ENCODE measurements around the gene HCRT. TPM values are rescaled to one million over a fixed set of nuclear protein-coding genes. Genes with fewer than 3 reads are reported as not detected.

HCRT gene
- polyA plus RNA-seq, 2 of the 4 experiments (the other 2 are of a cell fraction), result 0.18 TPM; not detected in 1

DNA sequence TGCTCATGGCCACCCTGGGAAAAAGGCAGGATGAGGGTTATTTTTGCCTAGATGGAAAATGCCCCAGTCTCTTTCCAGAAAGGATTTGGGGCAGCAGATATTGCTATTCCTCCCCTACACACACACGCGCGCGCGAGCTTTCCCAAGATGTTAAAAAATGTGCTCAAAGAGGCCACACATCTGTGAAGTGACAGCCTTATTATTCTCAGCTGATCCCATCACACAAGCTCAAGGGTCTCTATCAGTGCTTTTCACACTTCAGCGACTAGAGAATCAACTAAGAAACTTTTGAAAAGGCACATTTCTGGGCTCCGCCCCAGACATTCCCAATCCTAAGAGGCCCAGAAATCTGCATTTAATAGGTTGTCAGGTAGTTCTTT is 24.7 kb downstream of the HCRT start:
- H3K4me3 ChIP-seq, result no peak overlapping the region
- ATAC-seq, result no peak
- DNase-seq (ENCODE audit: low read depth in 1 of 2, low spot score in 1 of 2), result no peak
- no peak overlapping the region for H3K27ac ChIP-seq
- H3K4me1 ChIP-seq, result peaks cover 2% of the 10 kb centered on the region; the same call in 1 of the 3 replicates
- WGBS (ENCODE audit: missing lambda C conversion rate), result 96% methylated on average over 7 of the region's 7 CpGs
- TF ChIP-seq NPAS2 (CRISPR knock-in tag; IDR thresholded peaks at IDR 0.05; ENCODE audit: borderline replicate concordance) (no peak), KDM5A (IDR thresholded peaks at IDR 0.05) (no peak)
- no peak overlapping the region for H3K4me2 ChIP-seq
- no peaks in the 10 kb centered on the region for H3K9me3 ChIP-seq
- ChIA-PET POLR2A (no interaction called here), CTCF (interaction anchor here (0.5 to 2.3 kb wide), 5 partner anchors 8 to 62 kb away, joined by 3 to 6 read pairs (median 4); partner anchors contain the start of gene HCRT)
- no peak for FAIRE-seq

DNA sequence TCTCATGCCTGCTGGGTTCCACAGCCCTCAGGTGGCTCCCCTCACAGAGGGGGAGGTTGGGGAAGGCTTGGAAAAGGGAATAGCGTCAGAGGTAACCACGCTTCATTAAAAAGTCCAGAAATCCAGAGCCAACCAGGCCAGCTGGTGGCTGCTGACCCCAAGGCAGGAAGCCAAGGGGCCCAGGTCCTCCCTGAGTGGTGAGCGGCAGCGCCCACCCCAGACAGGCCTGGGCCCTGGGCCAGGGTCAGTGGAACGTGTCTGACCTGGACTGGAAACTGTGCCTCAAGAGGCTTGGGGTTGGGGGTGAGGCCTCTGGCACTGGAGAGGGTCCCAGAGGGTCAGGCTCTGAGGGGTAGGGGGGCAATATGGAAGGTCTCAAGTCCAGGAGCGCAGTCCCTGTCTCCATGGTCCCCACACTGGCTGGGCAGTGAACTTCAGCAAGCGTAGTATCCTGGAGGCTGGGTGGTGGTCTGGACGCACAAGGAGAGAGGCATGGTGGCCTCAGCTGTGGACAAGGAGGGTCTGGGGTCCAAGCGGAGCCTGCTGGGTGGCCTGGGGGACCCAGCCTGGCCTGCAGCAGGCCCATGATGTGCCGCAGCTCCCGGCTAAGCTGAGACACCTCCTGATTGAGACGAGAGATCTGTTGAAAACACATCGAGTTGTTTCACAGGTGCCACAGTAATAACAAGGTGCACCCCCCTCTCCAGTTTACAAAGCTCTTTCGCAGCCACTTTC is 25.3 kb downstream of the HCRT start:
- Histone ChIP-seq H3K4me1 (peaks cover 5% of the 10 kb centered on the region; the same call in 1 of the 3 replicates), H3K27ac (no peak overlapping the region), H3K4me3 (no peak overlapping the region), H3K9me3 (no peaks in the 10 kb centered on the region), H3K4me2 (no peak overlapping the region)
- 70% methylated on average over 14 of the region's 14 CpGs for WGBS (ENCODE audit: missing lambda C conversion rate)
- TF ChIP-seq, protein P1, sequence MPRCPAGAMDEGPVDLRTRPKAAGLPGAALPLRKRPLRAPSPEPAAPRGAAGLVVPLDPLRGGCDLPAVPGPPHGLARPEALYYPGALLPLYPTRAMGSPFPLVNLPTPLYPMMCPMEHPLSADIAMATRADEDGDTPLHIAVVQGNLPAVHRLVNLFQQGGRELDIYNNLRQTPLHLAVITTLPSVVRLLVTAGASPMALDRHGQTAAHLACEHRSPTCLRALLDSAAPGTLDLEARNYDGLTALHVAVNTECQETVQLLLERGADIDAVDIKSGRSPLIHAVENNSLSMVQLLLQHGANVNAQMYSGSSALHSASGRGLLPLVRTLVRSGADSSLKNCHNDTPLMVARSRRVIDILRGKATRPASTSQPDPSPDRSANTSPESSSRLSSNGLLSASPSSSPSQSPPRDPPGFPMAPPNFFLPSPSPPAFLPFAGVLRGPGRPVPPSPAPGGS (IDR thresholded peaks at IDR 0.05), result no peak
- TF ChIP-seq EHMT2 (IDR thresholded peaks at IDR 0.05; ENCODE audit: low read depth) (no peak), MAZ (IDR thresholded peaks at IDR 0.05; ENCODE audit: borderline replicate concordance, low read depth, low read length) (no peak), KDM1A (IDR thresholded peaks at IDR 0.05; ENCODE audit: low read depth) (no peak), TFCP2L1 (CRISPR knock-in tag; IDR thresholded peaks at IDR 0.05) (no peak), CBX8 (IDR thresholded peaks at IDR 0.05) (no peak), SREBF2 (IDR thresholded peaks at IDR 0.05) (no peak), NPAS2 (CRISPR knock-in tag; IDR thresholded peaks at IDR 0.05; ENCODE audit: borderline replicate concordance) (no peak), ZC3H11A (IDR thresholded peaks at IDR 0.05) (no peak), FOSL2 (IDR thresholded peaks at IDR 0.05) (no peak), FOSL2 (CRISPR knock-in tag; IDR thresholded peaks at IDR 0.05) (no peak), HOXA7 (CRISPR knock-in tag; IDR thresholded peaks at IDR 0.05) (no peak), POLR2AphosphoS2 (conservative IDR thresholded peaks at IDR 0.05; ENCODE audit: low read length) (no peak), HDAC2 (IDR thresholded peaks at IDR 0.05) (no peak), EP300 (IDR thresholded peaks at IDR 0.05) (no peak), NR3C1 (IDR thresholded peaks at IDR 0.05) (no peak), ZNF302 (CRISPR knock-in tag; IDR thresholded peaks at IDR 0.05) (no peak)
- TF ChIP-seq, protein P2, sequence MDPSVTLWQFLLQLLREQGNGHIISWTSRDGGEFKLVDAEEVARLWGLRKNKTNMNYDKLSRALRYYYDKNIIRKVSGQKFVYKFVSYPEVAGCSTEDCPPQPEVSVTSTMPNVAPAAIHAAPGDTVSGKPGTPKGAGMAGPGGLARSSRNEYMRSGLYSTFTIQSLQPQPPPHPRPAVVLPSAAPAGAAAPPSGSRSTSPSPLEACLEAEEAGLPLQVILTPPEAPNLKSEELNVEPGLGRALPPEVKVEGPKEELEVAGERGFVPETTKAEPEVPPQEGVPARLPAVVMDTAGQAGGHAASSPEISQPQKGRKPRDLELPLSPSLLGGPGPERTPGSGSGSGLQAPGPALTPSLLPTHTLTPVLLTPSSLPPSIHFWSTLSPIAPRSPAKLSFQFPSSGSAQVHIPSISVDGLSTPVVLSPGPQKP (IDR thresholded peaks at IDR 0.05; ENCODE audit: low read depth, low read length), result no peak
- TF ChIP-seq, protein P3, sequence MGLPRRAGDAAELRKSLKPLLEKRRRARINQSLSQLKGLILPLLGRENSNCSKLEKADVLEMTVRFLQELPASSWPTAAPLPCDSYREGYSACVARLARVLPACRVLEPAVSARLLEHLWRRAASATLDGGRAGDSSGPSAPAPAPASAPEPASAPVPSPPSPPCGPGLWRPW (IDR thresholded peaks at IDR 0.05), result no peak
- TF ChIP-seq, protein P4, sequence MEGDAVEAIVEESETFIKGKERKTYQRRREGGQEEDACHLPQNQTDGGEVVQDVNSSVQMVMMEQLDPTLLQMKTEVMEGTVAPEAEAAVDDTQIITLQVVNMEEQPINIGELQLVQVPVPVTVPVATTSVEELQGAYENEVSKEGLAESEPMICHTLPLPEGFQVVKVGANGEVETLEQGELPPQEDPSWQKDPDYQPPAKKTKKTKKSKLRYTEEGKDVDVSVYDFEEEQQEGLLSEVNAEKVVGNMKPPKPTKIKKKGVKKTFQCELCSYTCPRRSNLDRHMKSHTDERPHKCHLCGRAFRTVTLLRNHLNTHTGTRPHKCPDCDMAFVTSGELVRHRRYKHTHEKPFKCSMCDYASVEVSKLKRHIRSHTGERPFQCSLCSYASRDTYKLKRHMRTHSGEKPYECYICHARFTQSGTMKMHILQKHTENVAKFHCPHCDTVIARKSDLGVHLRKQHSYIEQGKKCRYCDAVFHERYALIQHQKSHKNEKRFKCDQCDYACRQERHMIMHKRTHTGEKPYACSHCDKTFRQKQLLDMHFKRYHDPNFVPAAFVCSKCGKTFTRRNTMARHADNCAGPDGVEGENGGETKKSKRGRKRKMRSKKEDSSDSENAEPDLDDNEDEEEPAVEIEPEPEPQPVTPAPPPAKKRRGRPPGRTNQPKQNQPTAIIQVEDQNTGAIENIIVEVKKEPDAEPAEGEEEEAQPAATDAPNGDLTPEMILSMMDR (IDR thresholded peaks at IDR 0.05), result no peak
- TF ChIP-seq, protein P5, sequence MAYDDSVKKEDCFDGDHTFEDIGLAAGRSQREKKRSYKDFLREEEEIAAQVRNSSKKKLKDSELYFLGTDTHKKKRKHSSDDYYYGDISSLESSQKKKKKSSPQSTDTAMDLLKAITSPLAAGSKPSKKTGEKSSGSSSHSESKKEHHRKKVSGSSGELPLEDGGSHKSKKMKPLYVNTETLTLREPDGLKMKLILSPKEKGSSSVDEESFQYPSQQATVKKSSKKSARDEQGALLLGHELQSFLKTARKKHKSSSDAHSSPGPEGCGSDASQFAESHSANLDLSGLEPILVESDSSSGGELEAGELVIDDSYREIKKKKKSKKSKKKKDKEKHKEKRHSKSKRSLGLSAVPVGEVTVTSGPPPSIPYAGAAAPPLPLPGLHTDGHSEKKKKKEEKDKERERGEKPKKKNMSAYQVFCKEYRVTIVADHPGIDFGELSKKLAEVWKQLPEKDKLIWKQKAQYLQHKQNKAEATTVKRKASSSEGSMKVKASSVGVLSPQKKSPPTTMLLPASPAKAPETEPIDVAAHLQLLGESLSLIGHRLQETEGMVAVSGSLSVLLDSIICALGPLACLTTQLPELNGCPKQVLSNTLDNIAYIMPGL (CRISPR knock-in tag; IDR thresholded peaks at IDR 0.05; ENCODE audit: borderline replicate concordance), result no peak
- POLR2A ChIA-PET, result no interaction called here
- CTCF ChIA-PET, result interaction anchor here (0.6 to 2.3 kb wide), 7 partner anchors 8 to 62 kb away, joined by 3 to 6 read pairs (median 3); partner anchors contain the start of genes GHDC and HCRT
- no peak for DNase-seq (ENCODE audit: low read depth in 1 of 2, low spot score in 1 of 2)
- FAIRE-seq, result no peak
- no peak for ATAC-seq

Measured in A549 (cell line).